GM23248 (cell line): Measurements from ENCODE around the gene CHST11. TPM values are rescaled to one million over a fixed set of nuclear protein-coding genes. Genes with fewer than 3 reads are reported as not detected.
A peak's percentile ranks its signal among the peaks of the same experiment; 100 is the strongest.

ENCODE experiments used
- DNase-seq: peaks from one replicate; pipeline ENCODE4 v3.0.0-alpha.2; 2015
- H2AFZ ChIP-seq: fragments of 200-600 bp; sonication (generic); 2 replicates; pipeline ENCODE4 v1.6.1; 2016; ENCODE audit warnings: antibody characterized with exemption
- H3F3A ChIP-seq: fragments of 200-600 bp; sonication (generic); 2 replicates; pipeline ENCODE4 v1.6.1; 2016; ENCODE audit warnings: mild to moderate bottlenecking, antibody characterized with exemption, mixed run types; ENCODE audit not compliant: insufficient read depth
- H3K27ac ChIP-seq: fragments of 200-600 bp; sonication (generic); 2 replicates; pipeline ENCODE4 v1.5.1; 2016; ENCODE audit warnings: mild to moderate bottlenecking
- H3K27me3 ChIP-seq: fragments of 200-600 bp; sonication (generic); replicated peaks from 2 replicates; pipeline ENCODE4 v1.6.1; 2016; ENCODE audit warnings: mild to moderate bottlenecking; ENCODE audit not compliant: insufficient read depth
- H3K36me3 ChIP-seq: fragments of 200-600 bp; sonication (generic); 2 replicates; pipeline ENCODE4 v1.6.1; 2016; ENCODE audit warnings: low read depth, mild to moderate bottlenecking
- H3K4me1 ChIP-seq: fragments of 200-600 bp; sonication (generic); 2 replicates; pipeline ENCODE4 v1.6.1; 2016; ENCODE audit warnings: mild to moderate bottlenecking; ENCODE audit not compliant: insufficient read depth
- H3K4me2 ChIP-seq: fragments of 200-600 bp; sonication (generic); one replicate; pipeline ENCODE4 v1.6.1; 2016; ENCODE audit warnings: mild to moderate bottlenecking; ENCODE audit not compliant: unreplicated experiment
- H3K4me3 ChIP-seq: fragments of 200-600 bp; sonication (generic); 2 replicates; pipeline ENCODE4 v1.5.1; 2016; ENCODE audit warnings: mild to moderate bottlenecking
- H3K79me2 ChIP-seq: fragments of 200-600 bp; sonication (generic); 2 replicates; pipeline ENCODE4 v1.6.1; 2016; ENCODE audit warnings: mild to moderate bottlenecking; ENCODE audit not compliant: insufficient read depth
- H3K9ac ChIP-seq: fragments of 200-600 bp; sonication (generic); 2 replicates; pipeline ENCODE4 v1.6.1; 2016; ENCODE audit warnings: mild to moderate bottlenecking
- H3K9me2 ChIP-seq: fragments of 200-600 bp; sonication (generic); 2 replicates; pipeline ENCODE4 v1.6.1; 2016; ENCODE audit warnings: mixed run types, mild to moderate bottlenecking, moderate library complexity; ENCODE audit not compliant: insufficient read depth
- H3K9me3 ChIP-seq: fragments of 200-600 bp; sonication (generic); one replicate; pipeline ENCODE4 v1.6.1; 2017; ENCODE audit warnings: low read depth
- H4K20me1 ChIP-seq: fragments of 200-600 bp; sonication (generic); 2 replicates; pipeline ENCODE4 v1.6.0; 2016; ENCODE audit not compliant: insufficient read depth
- EZH2 ChIP-seq: fragments of 200-600 bp; sonication (generic); IDR thresholded peaks from 2 replicates; pipeline ENCODE4 v1.6.1; 2018; ENCODE audit warnings: antibody characterized with exemption, mild to moderate bottlenecking; ENCODE audit not compliant: insufficient read depth, poor library complexity, severe bottlenecking
- EZH2phosphoT487 ChIP-seq: fragments of 200-600 bp; sonication (generic); IDR thresholded peaks from 2 replicates; pipeline ENCODE4 v1.6.1; 2018; ENCODE audit warnings: antibody characterized with exemption, moderate library complexity, mild to moderate bottlenecking, low read depth; ENCODE audit not compliant: insufficient read depth
- WGBS, 2 experiments: methylation state at CpG; one replicate each; pipeline ENCODE4 v1.1.6; 2015 to 2017; ENCODE audit warnings: low lambda C conversion rate in 2 of 2, low coverage in 1 of 2; ENCODE audit errors: missing lambda C conversion rate in 2 of 2; 5-methylcytosine and 5-hydroxymethylcytosine counted together
- in situ Hi-C: fragments of 300-500 bp; cut with MboI; formaldehyde crosslinking; loops from 2 replicates; pipeline ENCODE4 v1.15.0; 2020
- polyA plus RNA-seq: library from polyadenylated mRNA; unstranded; fragments of >200 nt; fragmentation: Nextera tagmentation; extraction: Ambion mirVana; gene quantifications from 2 replicates; pipeline ENCODE4 v1.2.1, GENCODE V29; 2016
- total RNA-seq: library from RNA; depleted of rRNA; stranded (reverse); fragments of >200 nt; shearing (Covaris generic); gene quantifications from 2 replicates; pipeline ENCODE4 v1.2.3, GENCODE V29; 2014

The CHST11 gene
- total and polyA plus RNA-seq, 2 experiments from 2014 or later = 3.7 to 5.4 TPM

DNA sequence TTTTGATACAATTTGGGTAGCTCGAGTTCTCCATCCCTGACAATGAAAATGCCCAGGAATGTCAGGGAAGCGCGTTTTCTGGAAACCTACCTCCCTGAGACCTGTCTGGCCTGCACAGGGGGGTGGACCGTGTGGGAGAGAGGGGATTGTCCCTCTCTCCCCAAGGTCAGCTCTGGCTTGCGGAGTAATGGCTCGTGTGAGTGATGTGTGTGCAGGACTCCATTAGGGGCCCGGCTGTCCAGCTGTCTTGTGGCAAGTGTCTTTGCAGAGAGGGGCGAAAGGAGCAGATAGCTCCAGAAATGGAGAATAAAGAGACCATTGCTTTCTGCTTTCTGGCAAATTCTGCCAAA lies 215.3 kb downstream of the CHST11 start:
- no peak for DNase-seq
- Histone ChIP-seq H3K36me3 (no peaks in the 10 kb centered on the region), H3K4me2 (peak overlapping the region; percentile 65), H3K4me3 (peak overlapping the region; percentile 33; the same call in 1 of the 2 replicates), H3K9me2 (no peaks in the 10 kb centered on the region), H4K20me1 (no peaks in the 10 kb centered on the region), H3K27ac (peak overlapping the region; percentile 82), H3K79me2 (no peaks in the 10 kb centered on the region), H3K9me3 (no peaks in the 10 kb centered on the region), H3K9ac (peak overlapping the region; percentile 69), H3K4me1 (peaks cover 34% of the 10 kb centered on the region), H3K27me3 (no peaks in the 10 kb centered on the region), H3F3A (peaks cover 34% of the 10 kb centered on the region), H2AFZ (no peak overlapping the region)
- 35 to 42% methylated on average over 8 of the region's 8 CpGs for WGBS, 2 experiments
- in situ Hi-C loops = no loop called here
- no peak for TF ChIP-seq EZH2phosphoT487
- TF ChIP-seq EZH2 = no peak

DNA sequence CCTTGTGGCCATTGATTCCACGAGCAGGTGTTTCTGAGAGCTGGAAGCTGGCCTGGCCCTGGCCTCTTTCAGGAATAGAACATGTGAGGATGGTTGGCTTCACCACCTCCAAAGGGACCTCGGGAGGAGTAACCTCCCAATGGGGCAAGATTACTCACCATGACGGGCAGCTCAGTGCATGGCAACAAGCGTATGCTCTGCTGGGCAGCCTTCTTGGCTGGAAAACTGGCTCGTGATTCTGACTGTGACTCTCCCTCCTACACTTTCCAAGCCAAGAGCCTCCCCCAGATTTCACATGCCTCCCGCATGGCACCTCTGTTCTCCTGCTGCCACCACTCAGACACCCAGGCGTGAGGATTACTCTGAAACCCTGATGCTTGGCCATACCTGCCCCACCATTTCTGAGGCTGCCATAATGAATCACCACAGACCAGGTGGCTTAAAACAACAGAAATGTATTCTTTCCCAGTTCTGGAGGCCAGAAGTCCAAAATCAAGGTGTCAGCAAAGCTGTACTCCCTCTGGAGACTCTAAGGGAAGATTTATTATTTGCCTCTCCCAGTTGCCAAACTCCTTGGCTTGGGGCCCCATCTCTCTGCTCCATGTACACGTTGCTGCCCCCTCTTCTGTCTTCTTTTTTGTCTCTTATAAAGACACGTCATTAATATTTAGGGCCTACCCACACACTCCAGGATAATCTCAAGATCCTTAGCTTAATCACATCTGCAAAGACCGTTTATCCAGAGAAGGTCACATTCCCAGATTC lies 215.9 kb downstream of the CHST11 start:
- peak; percentile 91 for DNase-seq
- H3K4me1 ChIP-seq = peaks cover 34% of the 10 kb centered on the region
- H3K36me3 ChIP-seq = no peaks in the 10 kb centered on the region
- H3F3A ChIP-seq = peaks cover 34% of the 10 kb centered on the region
- TF ChIP-seq EZH2phosphoT487 (no peak), EZH2 (no peak)
- no peaks in the 10 kb centered on the region for H3K79me2 ChIP-seq
- H3K27me3 ChIP-seq = no peaks in the 10 kb centered on the region
- H3K9me3 ChIP-seq = no peaks in the 10 kb centered on the region
- in situ Hi-C loops = no loop called here
- H3K27ac ChIP-seq = peak overlapping the region; percentile 82
- H2AFZ ChIP-seq = no peak overlapping the region
- H3K4me3 ChIP-seq = peak overlapping the region; percentile 33; the same call in 1 of the 2 replicates
- H3K4me2 ChIP-seq = peak overlapping the region; percentile 65
- no peaks in the 10 kb centered on the region for H4K20me1 ChIP-seq
- 18 to 23% methylated on average over 9 to 10 of the region's 10 CpGs for WGBS, 2 experiments
- H3K9ac ChIP-seq = peak overlapping the region; percentile 69
- no peaks in the 10 kb centered on the region for H3K9me2 ChIP-seq

DNA sequence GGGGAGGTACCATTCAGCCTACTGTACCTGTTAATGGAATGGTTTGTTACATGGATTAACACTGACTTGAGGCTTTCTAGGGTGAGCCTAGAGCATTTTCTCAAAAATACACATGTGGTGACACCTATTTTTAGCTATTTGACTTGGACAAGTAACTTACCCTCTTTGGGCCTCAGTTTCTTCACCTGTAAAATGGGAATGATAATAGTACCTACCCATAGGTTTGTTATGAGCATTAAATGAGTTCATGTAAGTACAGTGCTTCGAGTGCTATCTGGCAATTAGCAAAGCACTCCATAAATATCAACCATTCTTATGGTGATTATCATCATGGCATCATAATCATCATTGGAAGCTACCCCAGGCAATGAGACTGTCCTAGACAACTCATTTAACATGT lies 216.5 kb downstream of the CHST11 start:
- no peak overlapping the region for H2AFZ ChIP-seq
- in situ Hi-C loops = no loop called here
- H3K4me1 ChIP-seq = peaks cover 34% of the 10 kb centered on the region
- no peaks in the 10 kb centered on the region for H3K36me3 ChIP-seq
- no peaks in the 10 kb centered on the region for H3K9me2 ChIP-seq
- H3K9ac ChIP-seq = peak overlapping the region; percentile 62
- H3K4me2 ChIP-seq = peak overlapping the region; percentile 14
- H3K9me3 ChIP-seq = no peaks in the 10 kb centered on the region
- DNase-seq = no peak
- no peak overlapping the region for H3K4me3 ChIP-seq
- H3K27ac ChIP-seq = peak overlapping the region; percentile 82
- H3K79me2 ChIP-seq = no peaks in the 10 kb centered on the region
- WGBS, 2 experiments = 54 to 76% methylated on average over 1 of the region's 1 CpG
- TF ChIP-seq EZH2 = no peak
- no peak for TF ChIP-seq EZH2phosphoT487
- no peaks in the 10 kb centered on the region for H4K20me1 ChIP-seq
- H3K27me3 ChIP-seq = no peaks in the 10 kb centered on the region
- peaks cover 34% of the 10 kb centered on the region for H3F3A ChIP-seq

DNA sequence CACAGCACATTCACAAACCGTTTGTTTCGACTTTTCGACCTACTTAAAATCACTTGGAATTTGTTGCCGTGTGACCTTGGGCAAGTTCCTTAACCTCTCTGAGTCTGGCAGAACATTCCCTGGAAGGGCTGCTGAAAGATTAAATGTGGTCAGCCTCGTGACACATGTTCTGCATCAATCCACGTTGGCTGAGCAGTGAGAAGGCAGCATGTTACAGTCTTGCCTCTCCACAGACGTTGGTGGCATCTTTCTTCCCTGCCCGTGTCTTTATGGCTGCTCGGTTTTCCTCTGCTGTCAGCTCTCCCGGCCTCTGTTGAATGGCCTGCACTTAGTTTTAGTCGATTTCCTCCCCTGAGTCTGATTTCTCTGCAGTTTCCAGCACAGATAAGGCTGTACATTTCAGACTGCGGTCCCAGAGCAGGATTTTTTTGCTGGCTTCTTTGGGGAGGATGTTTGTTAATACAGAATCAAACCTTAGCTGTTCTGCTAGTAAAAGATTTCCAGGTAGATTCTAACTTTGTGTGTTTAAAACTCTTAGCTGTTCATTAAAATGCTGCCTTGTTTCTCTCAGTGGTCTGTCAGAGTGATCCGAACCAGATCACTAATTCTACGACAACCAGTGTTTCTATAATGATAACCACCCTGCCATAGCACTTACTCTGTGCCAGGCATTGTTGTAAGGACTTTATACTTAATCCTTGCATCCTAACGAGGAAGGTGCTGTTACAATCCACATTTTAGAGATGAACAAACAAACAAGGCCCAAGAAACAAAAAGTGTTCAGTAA lies 217.1 kb downstream of the CHST11 start:
- H3K27me3 ChIP-seq = no peaks in the 10 kb centered on the region
- peak; percentile 79 for DNase-seq
- no peaks in the 10 kb centered on the region for H3K9me2 ChIP-seq
- peak overlapping the region; percentile 62 for H3K9ac ChIP-seq
- peaks cover 34% of the 10 kb centered on the region for H3K4me1 ChIP-seq
- no peaks in the 10 kb centered on the region for H3K79me2 ChIP-seq
- H4K20me1 ChIP-seq = no peaks in the 10 kb centered on the region
- no peaks in the 10 kb centered on the region for H3K9me3 ChIP-seq
- H3K36me3 ChIP-seq = no peaks in the 10 kb centered on the region
- H3K27ac ChIP-seq = peak overlapping the region; percentile 82
- H3F3A ChIP-seq = peaks cover 34% of the 10 kb centered on the region
- H3K4me3 ChIP-seq = no peak overlapping the region
- in situ Hi-C loops = no loop called here
- 26 to 27% methylated on average over 15 of the region's 15 CpGs for WGBS, 2 experiments
- peak overlapping the region; percentile 47 for H2AFZ ChIP-seq
- peak overlapping the region; percentile 14 for H3K4me2 ChIP-seq
- no peak for TF ChIP-seq EZH2
- no peak for TF ChIP-seq EZH2phosphoT487
